T47D (cell line): ENCODE data around the gene ZNF784.

Source experiments
- DNase-seq, 2 experiments: peaks; one replicate each; pipeline versions ENCODE4 v3.0.0 to v3.0.0-alpha.2; 2011 to 2012; ENCODE audit warnings: low read depth in 1 of 2, low spot score in 1 of 2
- JUND ChIP-seq: IDR thresholded peaks from 2 replicates; pipeline ENCODE4 v1.6.1; 2012; ENCODE audit warnings: low read depth
- in situ Hi-C: cut with HindIII; loops from 2 replicates; pipeline ENCODE4 v1.10.0; 2016; ENCODE audit warnings: low sequenced_read_pairs, low pct_unique_long_range_greater_than_20kb

The ZNF784 gene

DNA sequence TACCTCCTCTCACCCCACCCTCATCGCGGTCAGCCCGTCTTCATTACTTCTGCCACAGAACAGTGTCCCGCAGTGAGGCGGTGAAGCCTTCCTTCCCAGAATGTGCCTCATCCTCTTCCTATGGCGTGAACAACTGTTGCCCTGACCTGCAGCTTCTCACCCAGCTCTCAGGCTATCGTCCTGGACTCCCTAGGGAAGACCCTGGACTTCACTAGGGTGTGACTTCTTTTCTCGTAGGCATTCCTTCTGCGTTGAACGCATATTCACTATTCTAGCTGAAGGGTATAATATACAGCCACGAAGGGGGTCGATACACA lies 17.9 kb downstream of the ZNF784 start:
- TF ChIP-seq JUND: no peak
- in situ Hi-C loops: no loop called here
- DNase-seq: no peak

GRCh38 chr19:55605637-55606470 lies 18.5 kb downstream of the ZNF784 start, which contains the start of gene ZNF865:
Gene ZNF865, plus strand, starts transcription at chr19:55605647. Its CDS starts 7,972 bp downstream, at chr19:55613619.
- DNase-seq: peak; percentile 58 to 84
- TF ChIP-seq JUND: no peak
- in situ Hi-C loops: no loop called here

DNA sequence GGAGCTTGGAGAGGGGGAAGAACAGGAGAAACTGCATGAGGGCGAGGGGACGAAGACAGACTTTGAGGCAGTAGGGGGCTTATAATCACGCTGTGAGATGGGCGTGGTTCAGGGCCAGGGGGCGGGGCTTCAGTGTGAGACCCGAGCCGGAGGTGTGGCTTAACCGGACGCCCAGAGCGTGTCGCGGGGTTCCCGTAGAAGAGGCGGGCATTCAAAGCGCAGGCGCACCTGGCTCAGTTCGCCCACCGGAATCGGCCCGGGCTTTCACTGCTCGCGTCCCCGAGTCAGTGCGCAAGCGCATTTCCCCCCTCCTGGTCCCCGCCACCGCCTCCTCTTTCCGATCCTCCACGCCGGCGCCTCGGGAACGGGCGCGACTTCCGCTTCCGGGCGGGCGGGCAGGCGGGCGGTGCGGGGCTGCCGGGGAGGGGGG lies 19.1 kb downstream of the ZNF784 start:
- TF ChIP-seq JUND: no peak
- DNase-seq: peak; percentile 71 to 96
- in situ Hi-C loops: no loop called here

DNA sequence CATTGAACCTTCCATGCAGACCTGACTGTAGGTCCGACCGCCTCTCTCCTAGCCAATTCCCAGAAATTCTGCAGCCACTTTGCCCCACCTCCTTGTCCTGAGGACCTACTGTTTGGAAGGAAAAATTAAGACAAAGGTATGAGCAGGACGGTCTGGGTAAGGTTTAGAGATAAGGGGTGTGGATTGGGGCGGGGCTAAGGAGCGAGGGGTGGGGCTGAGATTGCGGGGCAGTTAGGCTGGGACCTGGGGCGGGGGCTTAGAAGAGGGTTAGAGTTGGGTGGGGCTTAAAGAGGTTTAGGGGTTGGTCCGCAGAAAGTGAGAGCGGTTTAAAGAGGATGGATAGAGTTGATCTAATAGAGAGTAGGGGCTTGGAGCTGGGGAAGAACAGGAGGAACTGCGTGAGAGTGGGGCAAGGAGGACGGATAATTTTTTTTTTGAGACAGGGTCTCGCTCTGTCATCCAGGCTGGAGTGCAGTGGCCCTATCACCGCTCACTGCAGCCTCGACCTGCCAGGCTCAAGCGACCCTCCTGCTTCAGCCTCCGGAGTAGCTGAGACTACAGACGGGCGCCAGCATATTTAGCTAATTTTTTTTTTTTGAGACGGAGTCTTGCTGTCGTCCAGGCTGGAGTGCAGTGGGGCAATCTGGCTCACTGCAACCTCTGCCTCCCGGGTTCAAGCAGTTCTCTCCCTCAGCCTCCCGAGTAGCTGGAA lies 20.6 kb downstream of the ZNF784 start:
- TF ChIP-seq JUND: no peak
- in situ Hi-C loops: no loop called here
- DNase-seq: no peak

- in situ Hi-C loops: no loop called here
- DNase-seq: no peak
- no peak for TF ChIP-seq JUND
These were observed 21.3 kb downstream of the ZNF784 start for GRCh38 chr19:55603115-55603514.

DNA sequence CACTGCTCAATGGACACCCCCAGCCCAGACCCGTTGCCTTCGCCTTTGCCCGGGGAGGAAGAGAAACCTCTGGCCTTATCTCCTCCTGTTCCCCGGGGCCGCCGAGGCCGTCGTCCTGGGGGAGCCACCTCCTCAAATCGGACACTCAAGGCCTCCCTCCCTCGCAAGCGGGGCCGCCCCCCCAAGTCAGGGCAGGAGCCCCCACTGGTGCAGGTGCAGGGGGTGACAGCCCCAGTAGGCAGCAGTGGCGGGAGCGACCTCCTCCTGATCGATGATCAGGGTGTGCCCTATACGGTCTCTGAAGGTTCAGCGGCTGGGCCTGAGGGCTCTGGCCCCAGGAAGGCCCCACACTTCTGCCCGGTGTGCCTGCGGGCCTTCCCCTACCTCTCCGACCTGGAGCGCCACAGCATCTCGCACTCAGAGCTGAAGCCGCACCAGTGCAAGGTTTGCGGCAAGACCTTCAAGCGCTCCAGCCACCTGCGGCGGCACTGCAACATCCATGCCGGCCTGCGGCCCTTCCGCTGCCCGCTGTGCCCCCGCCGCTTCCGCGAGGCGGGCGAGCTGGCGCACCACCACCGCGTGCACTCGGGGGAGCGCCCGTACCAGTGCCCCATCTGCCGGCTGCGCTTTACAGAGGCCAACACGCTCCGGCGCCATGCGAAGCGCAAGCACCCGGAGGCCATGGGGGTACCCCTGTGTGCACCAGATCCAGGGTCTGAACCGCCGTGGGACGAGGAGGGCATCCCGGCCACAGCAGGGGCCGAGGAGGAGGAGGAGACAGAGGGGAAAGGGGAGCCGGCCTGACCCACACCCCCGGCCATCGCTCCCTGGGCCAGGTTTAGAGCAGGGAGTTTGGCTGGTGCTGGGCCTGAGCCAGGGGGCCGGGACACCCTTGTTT lies 22.0 kb downstream of the ZNF784 start:
- no peak for TF ChIP-seq JUND
- no peak for DNase-seq
- in situ Hi-C loops: no loop called here

DNA sequence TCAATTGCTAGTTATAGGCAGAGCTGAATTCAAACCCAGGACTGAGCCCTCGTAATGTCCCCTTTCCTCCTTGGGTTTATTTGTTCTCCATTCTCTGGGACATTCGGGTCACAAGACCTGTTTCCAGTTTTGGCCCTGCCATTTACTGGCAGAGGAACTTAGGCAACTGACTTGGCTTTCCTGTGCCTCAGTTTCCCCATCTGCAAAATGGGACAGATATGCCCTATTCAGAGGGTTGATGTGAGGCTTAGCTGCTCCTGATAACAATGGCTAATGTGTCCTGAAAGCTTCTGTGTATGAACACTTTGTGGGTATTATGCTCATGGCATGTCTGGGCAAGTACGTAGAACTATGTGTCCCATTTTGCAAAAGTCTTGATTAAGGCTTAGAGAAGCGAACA lies 23.3 kb downstream of the ZNF784 start:
- no peak for TF ChIP-seq JUND
- no peak for DNase-seq
- in situ Hi-C loops: no loop called here

DNA sequence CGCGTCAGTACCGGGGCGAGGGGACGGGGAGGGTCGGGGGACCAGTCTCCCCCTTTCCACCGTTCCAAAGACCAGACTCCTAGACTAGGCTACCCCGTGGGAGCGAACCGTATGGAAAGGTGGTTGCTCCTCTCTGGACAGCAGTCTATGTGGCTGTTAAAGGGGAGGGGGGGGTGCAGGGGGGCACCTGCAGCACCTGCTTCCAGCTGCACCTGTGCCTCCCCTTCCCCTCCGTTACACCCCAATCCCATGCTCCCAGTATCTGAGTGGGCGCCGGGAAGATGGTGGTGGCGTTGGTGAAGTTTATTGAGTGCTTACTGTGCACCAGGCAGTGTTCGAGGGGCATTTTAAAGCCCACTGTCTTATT lies 23.7 kb downstream of the ZNF784 start:
- in situ Hi-C loops: no loop called here
- TF ChIP-seq JUND: no peak
- no peak for DNase-seq

- DNase-seq: peak; percentile 67 to 89
- in situ Hi-C loops: no loop called here
- TF ChIP-seq JUND: no peak
These were observed 24.3 kb downstream of the ZNF784 start, which contains the start of gene ZNF524 for GRCh38 chr19:55599842-55600661. Gene ZNF524, plus strand, starts transcription at chr19:55600288. Its CDS starts 1,825 bp downstream, at chr19:55602113.

GRCh38 chr19:55599468-55599841 lies 24.9 kb downstream of the ZNF784 start, which contains the start of gene FIZ1:
Gene FIZ1, minus strand, starts transcription at chr19:55599517. Its CDS starts 1,652 bp downstream, at chr19:55597865.
- in situ Hi-C loops: no loop called here
- DNase-seq: peak; percentile 71 to 98
- TF ChIP-seq JUND: no peak

GRCh38 chr19:55598719-55599467 lies 25.5 kb downstream of the ZNF784 start:
- DNase-seq: peak; percentile 82 to 97
- in situ Hi-C loops: no loop called here
- TF ChIP-seq JUND: no peak
